ENCODE results near the gene ADAM23. TPM values are rescaled to one million over a fixed set of nuclear protein-coding genes. Genes with fewer than 3 reads are reported as not detected.

Gene ADAM23
- total RNA-seq, 1 experiment from 2014 or later, result 2.7 TPM

DNA sequence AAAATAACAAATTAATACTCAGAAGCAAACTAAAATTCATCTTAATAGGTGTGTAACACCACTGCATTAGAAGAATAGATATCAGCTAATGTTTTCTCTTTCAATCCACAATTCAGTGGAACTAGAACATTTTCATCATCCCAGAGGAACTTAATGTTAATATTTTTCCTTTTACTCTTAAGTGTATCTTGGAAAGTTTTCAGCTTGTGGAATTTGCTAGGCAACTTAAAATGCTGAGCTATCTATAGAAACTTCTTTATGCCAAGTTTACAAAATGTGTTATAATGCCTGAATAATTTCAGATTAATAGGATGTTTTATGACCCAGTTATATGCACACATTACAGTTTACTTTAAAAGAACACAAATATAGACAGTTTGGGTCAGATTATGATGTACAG is 112.4 kb downstream of the ADAM23 start:
- in situ Hi-C loops (cut with HindIII; ENCODE audit: low sequenced_read_pairs), result no loop called here

DNA sequence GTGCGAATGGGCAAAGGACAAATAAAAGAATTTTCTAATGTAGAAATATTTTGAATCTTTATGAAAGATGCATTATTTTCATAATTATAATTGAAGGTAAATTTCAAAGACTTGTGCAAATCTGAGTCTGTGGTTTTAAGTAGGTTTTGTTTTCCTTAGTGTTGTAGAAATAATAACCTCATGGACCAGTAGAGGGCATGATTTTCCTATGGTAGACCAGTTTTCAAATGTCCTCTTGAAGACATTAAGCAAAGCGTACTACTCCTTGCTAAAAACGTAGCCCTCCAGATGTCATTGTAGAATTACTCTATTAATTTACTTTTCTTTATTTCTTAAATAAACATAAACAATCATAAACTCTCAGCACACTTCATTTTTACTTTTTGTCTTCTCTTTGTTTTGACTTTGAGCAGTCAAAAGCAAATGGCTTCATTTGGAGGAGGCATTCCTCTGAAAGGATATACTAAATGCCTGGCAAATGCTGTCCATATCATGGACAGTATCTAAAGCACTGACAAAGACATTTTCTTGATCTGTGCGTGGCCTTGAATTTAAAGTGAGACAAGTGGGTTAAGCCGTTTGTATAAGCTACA is 113.1 kb downstream of the ADAM23 start:
- in situ Hi-C loops (cut with HindIII; ENCODE audit: low sequenced_read_pairs), result no loop called here
- DNase-seq (ENCODE audit: low spot score), result peak; percentile 67

More for the DNA sequence above, 112.4 kb downstream of the ADAM23 start:
- DNase-seq (ENCODE audit: low spot score), result no peak

DNA sequence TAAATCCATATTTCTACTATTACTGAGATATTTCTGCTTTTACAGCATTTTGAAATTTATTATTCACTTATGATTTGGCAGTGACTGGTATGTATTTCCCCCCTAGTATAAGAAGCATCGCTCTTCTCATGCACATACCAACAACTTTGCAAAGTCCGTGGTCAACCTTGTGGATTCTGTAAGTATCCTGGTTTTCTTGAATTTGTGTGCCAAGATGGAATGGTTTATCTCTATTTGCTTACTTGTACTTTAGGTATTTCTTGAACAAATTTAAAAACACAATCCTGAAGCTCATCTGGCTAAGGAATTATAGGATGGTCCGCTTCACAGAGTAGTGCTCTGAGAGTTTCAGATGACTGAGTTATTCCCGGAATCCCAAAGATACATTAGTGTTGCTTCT is 114.0 kb downstream of the ADAM23 start:
- in situ Hi-C loops (cut with HindIII; ENCODE audit: low sequenced_read_pairs), result no loop called here
- DNase-seq (ENCODE audit: low spot score), result no peak

DNA sequence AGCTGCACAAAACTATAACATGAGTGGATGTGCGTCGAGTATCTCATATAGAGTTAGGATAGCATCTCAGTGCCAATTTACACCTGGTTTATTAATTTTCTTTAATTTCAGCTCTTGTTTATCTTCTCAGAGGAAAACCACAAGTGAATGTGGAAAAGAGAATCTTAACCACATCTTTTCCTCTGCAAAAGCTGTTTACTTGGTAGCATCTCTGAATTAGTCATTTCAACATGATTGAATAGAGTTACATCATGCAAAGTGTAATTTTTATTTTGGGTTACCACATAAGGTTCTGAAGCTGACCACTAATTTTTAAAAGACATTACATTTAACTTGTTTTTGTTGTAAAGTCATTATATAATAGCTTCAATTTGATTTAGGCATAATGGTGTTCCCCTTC is 115.2 kb downstream of the ADAM23 start:
- in situ Hi-C loops (cut with HindIII; ENCODE audit: low sequenced_read_pairs), result no loop called here
- no peak for DNase-seq (ENCODE audit: low spot score)

DNA sequence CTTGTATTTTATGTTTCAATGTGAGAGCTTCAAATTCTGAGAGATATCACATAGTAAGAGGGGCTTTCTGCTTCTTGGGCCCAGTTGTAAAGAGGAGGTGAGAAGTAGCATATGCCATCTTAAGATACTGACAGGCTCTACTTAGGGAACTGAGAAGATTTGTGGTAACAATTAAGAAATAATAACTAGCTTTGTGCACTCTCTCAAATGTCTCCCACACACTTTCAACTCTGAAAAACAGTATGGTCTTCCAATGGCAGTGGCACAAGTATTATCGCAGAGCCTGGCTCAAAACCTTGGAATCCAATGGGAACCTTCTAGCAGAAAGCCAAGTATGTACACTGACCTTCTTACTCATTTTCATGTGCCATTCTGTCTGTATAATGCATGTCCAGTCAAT is 118.6 kb downstream of the ADAM23 start:
- in situ Hi-C loops (cut with HindIII; ENCODE audit: low sequenced_read_pairs), result no loop called here
- no peak for DNase-seq (ENCODE audit: low spot score)

DNA sequence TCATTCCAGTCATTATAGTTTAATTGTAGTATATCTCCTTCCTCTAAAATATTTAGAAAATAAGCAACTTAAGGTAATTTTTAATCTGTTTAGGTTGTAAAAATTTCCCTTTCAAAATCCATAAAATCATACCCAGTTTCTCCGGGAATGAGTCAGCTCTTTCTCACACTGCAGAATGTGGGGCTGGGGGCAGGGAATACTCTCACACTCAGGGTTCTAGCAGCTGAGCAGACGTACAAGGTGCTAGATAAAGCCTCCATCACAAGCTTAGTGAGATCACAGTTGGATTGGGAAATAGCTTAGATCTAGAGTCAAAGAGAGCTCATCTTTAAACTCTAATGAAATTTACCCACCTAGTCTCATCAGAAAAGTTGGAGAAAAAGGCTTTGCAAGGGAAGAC is 119.0 kb downstream of the ADAM23 start:
- in situ Hi-C loops (cut with HindIII; ENCODE audit: low sequenced_read_pairs), result no loop called here
- no peak for DNase-seq (ENCODE audit: low spot score)

DNA sequence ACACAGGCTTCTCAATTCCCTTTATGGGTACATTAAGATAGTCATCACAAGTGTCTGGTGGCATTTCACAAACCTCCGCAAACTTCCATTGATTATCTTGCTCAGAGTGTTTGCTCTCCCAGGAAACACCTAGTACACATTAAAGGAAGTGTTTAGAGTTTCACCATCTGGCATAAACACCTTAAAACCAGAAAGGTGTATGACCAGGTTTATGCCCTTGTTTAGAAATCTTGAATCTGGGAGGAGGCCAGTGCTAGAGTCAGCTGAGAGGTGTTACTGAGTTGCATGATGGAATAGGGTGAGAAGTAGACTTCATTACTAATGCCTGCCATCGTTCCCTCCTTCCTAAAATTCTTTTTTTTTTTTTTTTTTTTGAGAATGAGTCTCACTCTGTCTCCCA is 120.0 kb downstream of the ADAM23 start:
- in situ Hi-C loops (cut with HindIII; ENCODE audit: low sequenced_read_pairs), result no loop called here
- no peak for DNase-seq (ENCODE audit: low spot score)

DNA sequence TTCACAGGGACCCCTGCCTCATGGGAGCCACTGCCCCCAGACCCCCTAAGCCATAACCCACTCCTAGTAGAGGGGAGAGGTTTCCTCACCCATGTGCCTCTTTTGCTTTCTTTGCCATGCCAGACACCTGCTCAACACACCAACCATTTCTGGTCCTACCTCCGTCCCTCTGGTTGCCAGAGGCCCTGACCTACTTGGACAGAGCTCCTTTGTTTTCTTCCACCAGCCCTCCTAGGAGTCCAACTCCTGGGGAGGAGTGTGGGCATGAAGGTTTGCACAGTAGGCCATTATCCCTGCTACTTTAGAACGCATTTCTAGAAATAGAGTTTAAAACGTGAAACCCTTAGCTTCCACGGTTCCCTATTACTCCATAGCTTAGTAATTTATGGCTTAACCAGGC is 122.3 kb downstream of the ADAM23 start:
- peak; percentile 69 for DNase-seq (ENCODE audit: low spot score)
- in situ Hi-C loops (cut with HindIII; ENCODE audit: low sequenced_read_pairs), result no loop called here

DNA sequence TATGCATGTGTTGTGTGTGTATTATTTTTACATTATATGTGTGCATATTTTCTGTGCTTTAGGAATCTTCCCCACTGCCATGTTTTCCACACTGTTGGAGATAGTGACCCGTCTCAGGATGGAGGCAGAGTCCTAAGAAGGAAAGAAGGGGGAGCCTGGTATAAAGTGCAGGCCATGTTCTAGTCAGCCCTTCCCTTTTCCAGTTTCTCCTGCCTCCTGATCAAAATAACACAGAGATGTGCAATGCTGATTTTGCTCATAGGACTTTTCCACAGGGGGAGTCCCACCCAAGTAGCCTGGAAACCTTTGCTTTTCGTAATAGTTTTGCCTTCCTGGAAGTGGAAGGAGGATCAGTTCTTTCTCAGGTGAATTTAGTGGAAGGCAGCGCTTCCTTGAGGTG is 126.1 kb downstream of the ADAM23 start:
- in situ Hi-C loops (cut with HindIII; ENCODE audit: low sequenced_read_pairs), result no loop called here
- no peak for DNase-seq (ENCODE audit: low spot score)

DNA sequence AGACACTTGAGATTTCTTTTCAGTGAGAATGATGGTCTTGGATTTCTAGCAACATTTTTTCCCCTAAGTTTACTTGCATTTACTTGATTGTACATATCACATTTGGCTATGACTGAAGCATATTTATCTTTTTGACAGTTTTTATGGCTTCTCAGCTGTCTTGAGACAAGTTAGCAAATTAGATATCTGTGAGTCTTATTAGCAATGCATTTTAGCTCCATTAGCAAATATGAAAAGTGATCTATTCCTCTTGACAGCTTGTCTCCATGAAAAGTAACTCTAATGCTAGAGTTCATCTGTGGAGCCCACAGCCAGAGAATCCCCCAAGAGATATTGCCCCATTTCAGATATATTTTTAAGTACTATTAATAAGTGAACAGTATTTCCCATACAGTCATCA is 126.9 kb downstream of the ADAM23 start:
- DNase-seq (ENCODE audit: low spot score), result no peak
- in situ Hi-C loops (cut with HindIII; ENCODE audit: low sequenced_read_pairs), result no loop called here

DNA sequence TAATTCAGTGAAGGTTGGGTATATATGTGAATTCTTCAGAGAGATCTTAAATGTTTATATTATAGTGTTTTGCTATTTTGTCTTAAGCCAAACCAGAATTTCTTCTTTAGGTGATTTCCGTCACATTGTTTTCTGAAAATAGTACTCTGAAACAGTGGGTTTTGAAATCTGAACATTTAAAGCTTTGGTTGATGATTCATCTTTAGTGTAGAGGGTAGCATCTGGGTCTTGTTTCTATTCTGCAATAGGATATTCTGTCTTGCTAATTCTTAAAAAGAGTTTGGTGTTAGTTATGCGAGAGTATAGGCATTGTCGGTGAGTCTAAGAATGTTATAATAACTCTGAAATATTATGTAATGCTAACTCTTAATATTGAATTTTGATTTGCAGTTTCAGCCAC is 129.4 kb downstream of the ADAM23 start:
- in situ Hi-C loops (cut with HindIII; ENCODE audit: low sequenced_read_pairs), result no loop called here
- no peak for DNase-seq (ENCODE audit: low spot score)

DNA sequence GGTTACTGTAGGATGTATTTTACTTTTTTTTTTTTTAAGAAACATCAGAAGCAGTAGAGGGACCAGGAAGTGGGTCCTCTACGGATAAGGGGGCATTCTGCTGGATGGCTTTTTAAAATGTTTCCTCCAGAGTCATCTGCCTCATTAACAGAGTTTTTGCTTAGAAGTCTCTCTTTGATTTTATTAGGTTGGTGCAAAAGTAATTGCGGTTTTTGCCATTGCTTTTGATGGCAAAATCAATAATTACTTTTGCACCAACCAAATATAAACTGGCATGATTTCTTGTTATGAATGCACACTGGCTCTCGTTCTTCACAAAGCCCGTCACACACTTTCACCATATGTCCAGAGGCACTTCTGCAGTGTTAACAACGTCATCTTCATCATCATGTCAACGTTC is 130.5 kb downstream of the ADAM23 start:
- no peak for DNase-seq (ENCODE audit: low spot score)
- in situ Hi-C loops (cut with HindIII; ENCODE audit: low sequenced_read_pairs), result no loop called here

DNA sequence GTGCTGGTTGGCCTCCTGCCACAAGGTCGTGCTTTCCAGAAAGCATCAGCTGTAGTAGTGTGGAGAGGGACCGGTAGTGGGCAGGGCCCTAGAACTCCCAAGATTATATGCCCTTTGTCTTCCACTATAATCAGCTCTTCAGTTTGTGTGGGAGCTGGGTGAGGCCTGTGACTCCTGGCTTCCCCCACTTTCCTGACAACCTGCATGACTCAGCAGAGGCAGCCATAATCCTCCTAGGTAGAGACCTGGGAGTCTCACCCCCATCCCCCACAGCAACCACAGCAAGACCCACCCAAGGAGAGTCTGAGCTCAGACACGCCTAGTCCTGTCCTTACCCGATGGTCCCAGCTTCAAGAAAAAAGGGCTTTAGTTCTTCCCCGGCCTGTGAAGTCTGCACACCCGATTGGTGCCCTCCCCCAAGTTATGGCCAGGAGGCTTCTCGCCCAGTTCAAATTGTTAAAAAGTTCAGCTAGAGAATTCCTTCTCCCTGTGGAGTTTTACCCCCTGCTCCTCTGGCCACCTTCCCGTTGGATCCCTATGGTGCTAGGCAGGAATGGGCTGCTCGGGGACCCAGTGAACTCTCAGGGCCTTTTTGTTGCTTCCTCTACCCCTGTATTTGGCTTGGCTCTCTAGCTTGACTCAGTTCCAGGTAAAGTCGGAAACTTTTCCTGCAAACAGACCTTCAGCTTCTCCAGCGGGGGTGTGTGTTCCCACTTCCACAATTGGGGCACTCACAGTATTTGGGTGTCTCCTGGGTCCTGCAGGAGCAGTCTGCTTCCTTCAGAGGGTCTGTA is 141.2 kb downstream of the ADAM23 start:
- DNase-seq (ENCODE audit: low spot score), result no peak
- in situ Hi-C loops (cut with HindIII; ENCODE audit: low sequenced_read_pairs), result no loop called here

DNA sequence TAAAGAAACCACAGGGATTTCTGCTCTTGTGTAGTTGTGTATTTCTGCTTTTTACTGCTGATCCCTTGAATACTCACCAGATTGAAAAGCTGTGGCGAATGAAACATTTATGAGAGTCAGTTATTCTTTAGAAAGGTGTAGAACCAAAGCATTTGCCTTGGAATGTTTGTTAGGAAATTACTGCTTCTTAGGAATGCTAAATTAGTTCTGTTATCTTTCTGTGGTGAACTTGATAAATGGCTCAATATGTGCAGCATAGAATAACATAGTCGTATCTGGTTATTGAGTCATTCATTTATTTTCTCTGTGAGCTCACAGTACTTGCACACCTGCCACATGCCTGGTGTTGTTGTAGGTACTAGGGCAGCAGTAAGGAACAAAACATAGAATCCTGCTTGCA is 142.0 kb downstream of the ADAM23 start:
- no peak for DNase-seq (ENCODE audit: low spot score)
- in situ Hi-C loops (cut with HindIII; ENCODE audit: low sequenced_read_pairs), result no loop called here

DNA sequence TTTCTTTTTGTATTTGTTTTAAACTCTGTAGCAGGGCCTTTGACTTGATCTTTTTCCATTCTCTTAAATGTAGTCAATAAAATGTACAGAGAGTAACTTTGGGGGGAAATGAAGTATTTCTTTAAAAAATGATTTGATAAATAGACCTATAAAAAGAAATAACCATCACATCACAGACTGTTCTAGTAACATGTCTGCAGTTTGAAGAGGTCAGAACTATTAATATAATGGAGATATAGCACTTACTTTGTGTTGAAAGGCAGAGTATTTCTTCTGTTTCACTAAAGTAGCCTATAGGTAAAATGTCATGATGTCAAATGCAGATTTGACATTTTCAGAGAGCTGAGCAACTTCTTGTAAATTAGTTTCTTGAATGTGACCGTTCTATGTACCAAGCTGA is 143.3 kb downstream of the ADAM23 start:
- in situ Hi-C loops (cut with HindIII; ENCODE audit: low sequenced_read_pairs), result no loop called here

DNA sequence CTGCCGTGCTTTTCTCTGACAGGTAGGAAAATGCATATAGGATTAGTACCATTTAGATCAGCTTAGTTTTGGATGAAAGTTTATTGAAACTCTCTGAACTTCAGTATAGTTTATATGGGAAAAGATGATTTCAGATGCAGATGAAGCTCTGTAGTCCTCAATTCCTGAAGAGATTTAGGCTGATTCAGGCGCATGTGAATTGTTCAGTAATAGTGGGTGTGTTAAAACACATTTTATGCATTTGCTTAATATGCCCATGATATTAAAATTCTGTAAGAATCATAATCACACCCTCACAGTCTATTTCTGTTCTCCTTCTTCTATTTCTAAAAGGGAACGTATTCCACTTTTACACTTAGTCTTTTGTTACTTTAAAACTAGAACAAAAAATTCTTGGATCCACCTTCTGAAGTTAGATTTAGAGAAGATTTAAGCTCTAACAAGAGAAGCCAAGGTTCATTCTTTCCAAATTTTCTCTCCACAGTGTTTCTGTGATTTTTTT is 154.4 kb downstream of the ADAM23 start:
- DNase-seq (ENCODE audit: low spot score), result no peak
- in situ Hi-C loops (cut with HindIII; ENCODE audit: low sequenced_read_pairs), result no loop called here

More for the DNA sequence above, 143.3 kb downstream of the ADAM23 start:
- no peak for DNase-seq (ENCODE audit: low spot score)

DNA sequence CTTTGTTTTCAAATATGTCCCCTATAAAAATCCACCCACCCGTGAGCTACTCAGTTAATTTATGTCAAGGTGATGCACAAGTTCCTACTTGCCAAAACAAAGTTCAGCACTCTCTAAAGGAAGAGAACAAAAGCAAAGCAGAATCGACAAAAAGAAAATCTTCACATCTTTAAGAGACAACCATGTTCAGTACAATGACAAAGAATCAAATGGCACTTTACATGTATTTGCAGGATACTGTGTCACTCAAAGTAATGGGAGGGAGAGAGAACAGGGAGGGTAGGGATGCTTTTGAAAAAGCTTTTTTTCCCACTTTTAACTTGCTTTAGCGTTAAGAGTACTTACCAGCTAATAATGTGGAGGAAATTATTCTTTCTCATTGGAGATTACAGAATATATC is 159.9 kb downstream of the ADAM23 start:
- no peak for DNase-seq (ENCODE audit: low spot score)
- in situ Hi-C loops (cut with HindIII; ENCODE audit: low sequenced_read_pairs), result no loop called here

DNA sequence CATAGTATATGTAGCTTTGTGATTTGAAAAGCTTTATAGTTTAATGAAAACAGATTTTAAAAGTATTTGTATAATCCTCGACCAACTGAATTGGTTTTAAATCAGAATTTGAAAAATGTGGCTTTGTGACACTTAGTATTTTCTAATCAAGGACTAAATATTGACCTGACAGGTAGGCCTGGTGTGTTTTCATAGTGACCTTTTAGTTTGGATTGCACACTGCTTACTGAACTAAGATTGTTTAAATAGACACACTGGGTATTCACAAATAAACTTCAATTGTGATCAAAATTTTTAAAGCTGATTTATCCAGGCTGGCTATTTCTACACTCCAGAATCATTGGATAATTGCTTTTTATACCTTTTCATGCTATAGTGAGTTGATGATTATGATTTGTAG is 167.1 kb downstream of the ADAM23 start:
- in situ Hi-C loops (cut with HindIII; ENCODE audit: low sequenced_read_pairs), result no loop called here
- DNase-seq (ENCODE audit: low spot score), result no peak

DNA sequence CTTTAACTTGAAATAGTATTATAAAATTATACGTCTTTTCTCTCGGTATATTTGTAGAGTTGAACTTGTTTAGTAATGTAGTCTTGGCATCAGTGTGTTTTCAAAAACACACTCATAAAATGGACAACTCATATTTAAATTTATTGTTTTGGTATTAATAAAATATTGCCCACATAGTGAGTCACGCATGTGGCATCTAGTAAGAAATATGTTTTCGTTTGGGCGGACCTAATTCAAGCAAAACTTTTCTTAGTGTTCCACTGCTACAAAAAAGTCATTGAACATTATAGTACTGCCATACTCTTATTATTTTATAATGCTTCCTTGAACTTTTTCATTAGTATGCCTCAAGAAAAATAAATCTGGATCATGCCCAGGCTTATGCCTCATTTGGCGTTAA is 167.9 kb downstream of the ADAM23 start:
- DNase-seq (ENCODE audit: low spot score), result no peak
- in situ Hi-C loops (cut with HindIII; ENCODE audit: low sequenced_read_pairs), result no loop called here

DNA sequence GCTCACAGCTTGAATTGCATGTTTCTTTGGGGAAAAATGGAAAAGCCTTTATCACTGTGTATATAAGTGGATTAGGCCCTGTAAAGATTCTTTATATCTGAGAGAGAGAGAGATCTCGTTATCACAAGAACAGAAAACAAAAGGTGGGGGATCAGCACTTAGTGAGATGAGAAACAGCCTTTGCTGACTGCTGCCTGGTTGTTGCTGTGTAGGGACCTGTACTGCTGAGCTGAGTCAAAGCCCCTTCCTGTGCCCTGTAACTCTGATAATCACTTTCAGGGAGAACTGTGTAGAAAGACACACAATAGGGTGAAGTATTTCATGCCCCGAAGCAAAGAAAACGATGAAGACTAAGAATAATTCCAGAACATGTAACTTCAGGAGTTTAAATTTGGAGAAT is 168.4 kb downstream of the ADAM23 start:
- DNase-seq (ENCODE audit: low spot score), result no peak
- in situ Hi-C loops (cut with HindIII; ENCODE audit: low sequenced_read_pairs), result no loop called here

DNA sequence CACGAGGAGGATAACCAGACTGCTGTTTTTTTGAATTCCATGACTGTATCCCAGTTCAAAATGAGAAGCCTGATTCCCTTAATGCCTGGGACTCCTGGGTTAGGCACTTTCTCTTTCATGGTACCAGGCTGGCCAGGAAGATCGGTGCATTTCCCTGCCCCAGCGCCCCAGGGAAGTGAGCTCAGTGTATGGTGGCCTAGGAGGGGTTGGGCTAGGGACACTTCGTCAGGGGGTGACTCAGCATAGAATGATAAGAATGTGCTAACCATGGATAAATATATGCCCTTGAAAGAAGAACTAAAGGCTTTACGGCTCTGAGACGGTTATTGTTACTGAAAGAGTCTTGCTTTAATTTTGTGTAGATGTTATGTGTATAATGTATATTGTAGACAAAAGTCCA is 171.5 kb downstream of the ADAM23 start:
- in situ Hi-C loops (cut with HindIII; ENCODE audit: low sequenced_read_pairs), result no loop called here
- DNase-seq (ENCODE audit: low spot score), result no peak
